HepG2 (cell line): Measurements from ENCODE around the gene INHBC. TPM values are rescaled to one million over a fixed set of nuclear protein-coding genes. Genes with fewer than 3 reads are reported as not detected.

Experiments
- POLR2A ChIP-seq, 2 experiments: IDR thresholded peaks; 2 replicates each; pipeline ENCODE4 v1.6.1; 2011; ENCODE audit warnings: low read depth in 2 of 2, low read length in 2 of 2, mild to moderate bottlenecking in 1 of 2, moderate library complexity in 1 of 2; ENCODE audit not compliant: insufficient read depth in 1 of 2
- ZBTB40 ChIP-seq, 2 experiments: fragments of 450-650 bp in 1 of 2; sonication (generic) in 1 of 2; formaldehyde crosslinking in 1 of 2; IDR thresholded peaks; 2 replicates each; pipeline versions ENCODE4 v1.6.1 to v1.8.0; 2016 to 2022; ENCODE audit warnings: antibody characterized with exemption in 1 of 2, mild to moderate bottlenecking in 1 of 2, missing genetic modification reagents in 1 of 2
- ZHX1 ChIP-seq: sonication (generic); formaldehyde crosslinking; IDR thresholded peaks from 2 replicates; pipeline ENCODE4 v1.8.1; 2022; ENCODE audit warnings: low read depth, mild to moderate bottlenecking, missing genetic modification reagents
- ZNF180 ChIP-seq: sonication (generic); formaldehyde crosslinking; IDR thresholded peaks from 2 replicates; pipeline ENCODE4 v1.4.0; 2020; ENCODE audit warnings: low read depth, missing genetic modification reagents, borderline replicate concordance
- ZNF207 ChIP-seq: fragments of 450-650 bp; IDR thresholded peaks from 2 replicates; pipeline ENCODE4 v1.6.1; 2016; ENCODE audit warnings: antibody characterized with exemption, borderline replicate concordance
- ZNF720 ChIP-seq: sonication (generic); formaldehyde crosslinking; IDR thresholded peaks from 2 replicates; pipeline ENCODE4 v1.4.0; 2020; ENCODE audit warnings: missing genetic modification reagents
- polyA plus RNA-seq, 8 experiments: library from polyadenylated mRNA; depleted of rRNA in 3 of 8; stranded (reverse) in 7 of 8; unstranded in 1 of 8; fragments of >200 nt; fragmentation: Illumina TruSeq in 4 of 8; extraction: Trizol in 4 of 8; gene quantifications; 2 replicates each; pipeline versions ENCODE4 v1.2.1 to v1.2.3, GENCODE V29; 2011 to 2016; ENCODE audit warnings: low read depth in 4 of 8, missing spikeins in 1 of 8, mixed read lengths in 1 of 8; ENCODE audit not compliant: insufficient read depth in 1 of 8
- total RNA-seq, 5 experiments: library from RNA; depleted of rRNA; stranded (reverse); fragments of >200 nt; fragmentation: Illumina TruSeq; extraction: Trizol; gene quantifications; 2 replicates each; pipeline ENCODE4 v1.2.3, GENCODE V29; 2016; ENCODE audit warnings: low read depth in 1 of 5
- TF ChIP-seq, protein P1 (sequence below): sonication (generic); formaldehyde crosslinking; IDR thresholded peaks from 2 replicates; pipeline ENCODE4 v1.4.0; 2020; ENCODE audit warnings: missing genetic modification reagents, borderline replicate concordance
- TF ChIP-seq, protein P2 (sequence below): sonication (generic); formaldehyde crosslinking; IDR thresholded peaks from 2 replicates; pipeline ENCODE4 v1.4.0; 2020; ENCODE audit warnings: mild to moderate bottlenecking, missing genetic modification reagents
- TF ChIP-seq, protein P3 (sequence below): sonication (generic); formaldehyde crosslinking; IDR thresholded peaks from 2 replicates; pipeline ENCODE4 v1.4.0; 2020; ENCODE audit warnings: missing genetic modification reagents

Gene INHBC
- total and polyA plus RNA-seq, 2 of the 13 experiments (the other 11 are each of a cell fraction or from before 2014, with no cell fraction given), result 1.8 to 13.8 TPM

- no peak for TF ChIP-seq ZBTB40 (IDR thresholded peaks at IDR 0.05)
- TF ChIP-seq ZBTB40 (CRISPR knock-in tag; IDR thresholded peaks at IDR 0.05), result peak; percentile 75; the same call in 1 of the 2 replicates
- no peak for TF ChIP-seq ZNF720 (CRISPR knock-in tag)
- TF ChIP-seq POLR2A (IDR thresholded peaks at IDR 0.05; ENCODE audit: insufficient read depth in 1 of 2, low read depth in 2 of 2, low read length in 2 of 2), result peak; percentile 71 to 80
- TF ChIP-seq, protein P1, sequence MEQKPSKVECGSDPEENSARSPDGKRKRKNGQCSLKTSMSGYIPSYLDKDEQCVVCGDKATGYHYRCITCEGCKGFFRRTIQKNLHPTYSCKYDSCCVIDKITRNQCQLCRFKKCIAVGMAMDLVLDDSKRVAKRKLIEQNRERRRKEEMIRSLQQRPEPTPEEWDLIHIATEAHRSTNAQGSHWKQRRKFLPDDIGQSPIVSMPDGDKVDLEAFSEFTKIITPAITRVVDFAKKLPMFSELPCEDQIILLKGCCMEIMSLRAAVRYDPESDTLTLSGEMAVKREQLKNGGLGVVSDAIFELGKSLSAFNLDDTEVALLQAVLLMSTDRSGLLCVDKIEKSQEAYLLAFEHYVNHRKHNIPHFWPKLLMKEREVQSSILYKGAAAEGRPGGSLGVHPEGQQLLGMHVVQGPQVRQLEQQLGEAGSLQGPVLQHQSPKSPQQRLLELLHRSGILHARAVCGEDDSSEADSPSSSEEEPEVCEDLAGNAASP (CRISPR knock-in tag), result no peak
- TF ChIP-seq ZNF180 (CRISPR knock-in tag), result no peak
- TF ChIP-seq, protein P2, sequence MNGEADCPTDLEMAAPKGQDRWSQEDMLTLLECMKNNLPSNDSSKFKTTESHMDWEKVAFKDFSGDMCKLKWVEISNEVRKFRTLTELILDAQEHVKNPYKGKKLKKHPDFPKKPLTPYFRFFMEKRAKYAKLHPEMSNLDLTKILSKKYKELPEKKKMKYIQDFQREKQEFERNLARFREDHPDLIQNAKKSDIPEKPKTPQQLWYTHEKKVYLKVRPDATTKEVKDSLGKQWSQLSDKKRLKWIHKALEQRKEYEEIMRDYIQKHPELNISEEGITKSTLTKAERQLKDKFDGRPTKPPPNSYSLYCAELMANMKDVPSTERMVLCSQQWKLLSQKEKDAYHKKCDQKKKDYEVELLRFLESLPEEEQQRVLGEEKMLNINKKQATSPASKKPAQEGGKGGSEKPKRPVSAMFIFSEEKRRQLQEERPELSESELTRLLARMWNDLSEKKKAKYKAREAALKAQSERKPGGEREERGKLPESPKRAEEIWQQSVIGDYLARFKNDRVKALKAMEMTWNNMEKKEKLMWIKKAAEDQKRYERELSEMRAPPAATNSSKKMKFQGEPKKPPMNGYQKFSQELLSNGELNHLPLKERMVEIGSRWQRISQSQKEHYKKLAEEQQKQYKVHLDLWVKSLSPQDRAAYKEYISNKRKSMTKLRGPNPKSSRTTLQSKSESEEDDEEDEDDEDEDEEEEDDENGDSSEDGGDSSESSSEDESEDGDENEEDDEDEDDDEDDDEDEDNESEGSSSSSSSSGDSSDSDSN (CRISPR knock-in tag), result peak; percentile 44; the same call in 1 of the 2 replicates
- TF ChIP-seq ZNF207, result no peak
- TF ChIP-seq ZHX1 (CRISPR knock-in tag), result no peak
- TF ChIP-seq, protein P3, sequence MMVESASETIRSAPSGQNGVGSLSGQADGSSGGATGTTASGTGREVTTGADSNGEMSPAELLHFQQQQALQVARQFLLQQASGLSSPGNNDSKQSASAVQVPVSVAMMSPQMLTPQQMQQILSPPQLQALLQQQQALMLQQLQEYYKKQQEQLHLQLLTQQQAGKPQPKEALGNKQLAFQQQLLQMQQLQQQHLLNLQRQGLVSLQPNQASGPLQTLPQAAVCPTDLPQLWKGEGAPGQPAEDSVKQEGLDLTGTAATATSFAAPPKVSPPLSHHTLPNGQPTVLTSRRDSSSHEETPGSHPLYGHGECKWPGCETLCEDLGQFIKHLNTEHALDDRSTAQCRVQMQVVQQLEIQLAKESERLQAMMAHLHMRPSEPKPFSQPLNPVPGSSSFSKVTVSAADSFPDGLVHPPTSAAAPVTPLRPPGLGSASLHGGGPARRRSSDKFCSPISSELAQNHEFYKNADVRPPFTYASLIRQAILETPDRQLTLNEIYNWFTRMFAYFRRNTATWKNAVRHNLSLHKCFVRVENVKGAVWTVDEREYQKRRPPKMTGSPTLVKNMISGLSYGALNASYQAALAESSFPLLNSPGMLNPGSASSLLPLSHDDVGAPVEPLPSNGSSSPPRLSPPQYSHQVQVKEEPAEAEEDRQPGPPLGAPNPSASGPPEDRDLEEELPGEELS (CRISPR knock-in tag), result peak; percentile 38; the same call in 1 of the 2 replicates
Observed at GRCh38 chr12:57487597-57488401, 53.2 kb downstream of the INHBC start, which contains the start of gene MARS1 (continued).
